Ishikawa (cell line): ENCODE measurements around the gene SLC49A3.

Source experiments
- CEBPB ChIP-seq: IDR thresholded peaks from 2 replicates; pipeline ENCODE4 v1.6.1; 2012
- CREB1 ChIP-seq: IDR thresholded peaks from 2 replicates; pipeline ENCODE4 v1.6.1; 2012; ENCODE audit warnings: low read depth
- EGR1 ChIP-seq: IDR thresholded peaks from 2 replicates; pipeline ENCODE4 v1.6.1; 2012
- EP300 ChIP-seq: IDR thresholded peaks from 2 replicates; pipeline ENCODE4 v1.6.1; 2012; ENCODE audit warnings: borderline replicate concordance
- FOXM1 ChIP-seq: IDR thresholded peaks from 2 replicates; pipeline ENCODE4 v1.6.1; 2012; ENCODE audit warnings: low read depth, borderline replicate concordance
- MAX ChIP-seq: IDR thresholded peaks from 2 replicates; pipeline ENCODE4 v1.6.1; 2012
- NFIC ChIP-seq: IDR thresholded peaks from 2 replicates; pipeline ENCODE4 v1.6.1; 2012
- RAD21 ChIP-seq: IDR thresholded peaks from 2 replicates; pipeline ENCODE4 v1.6.1; 2012; ENCODE audit warnings: low read depth
- TAF1 ChIP-seq: IDR thresholded peaks from 2 replicates; pipeline ENCODE4 v1.6.1; 2012; ENCODE audit warnings: low read depth, mild to moderate bottlenecking
- TCF12 ChIP-seq: IDR thresholded peaks from 2 replicates; pipeline ENCODE4 v1.6.1; 2012; ENCODE audit warnings: low read depth
- TEAD4 ChIP-seq: IDR thresholded peaks from 2 replicates; pipeline ENCODE4 v1.6.1; 2012
- YY1 ChIP-seq: IDR thresholded peaks from 2 replicates; pipeline ENCODE4 v1.6.1; 2012; ENCODE audit warnings: low read depth
- ZBTB7A ChIP-seq: IDR thresholded peaks from 2 replicates; pipeline ENCODE4 v1.6.1; 2012; ENCODE audit warnings: low read depth
- TF ChIP-seq, protein P1 (sequence below): IDR thresholded peaks from 2 replicates; pipeline ENCODE4 v1.6.1; 2012; ENCODE audit warnings: low read depth, mild to moderate bottlenecking
- TF ChIP-seq, protein P2 (sequence below): IDR thresholded peaks from 2 replicates; pipeline ENCODE4 v1.6.1; 2012

Gene SLC49A3

DNA sequence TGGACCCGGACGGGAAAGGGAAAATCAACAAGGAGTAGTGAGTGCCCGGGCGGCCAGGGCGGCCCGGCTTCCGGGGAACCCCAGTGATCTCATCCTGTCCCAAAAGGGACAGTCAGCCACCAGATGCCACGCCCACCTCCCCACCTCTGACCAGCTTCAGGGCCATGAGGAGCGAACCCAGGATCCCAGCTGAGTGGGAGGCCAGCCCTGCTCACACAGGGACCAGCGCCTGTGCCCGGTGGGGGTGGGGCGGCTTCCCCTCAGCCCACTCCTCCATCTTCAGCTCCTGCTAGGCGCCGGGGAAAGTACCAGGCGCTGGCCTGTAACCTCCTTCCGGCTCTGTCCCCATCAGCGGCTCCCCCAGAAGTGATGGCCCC, 8.4 kb downstream of the SLC49A3 start:
- TF ChIP-seq ZBTB7A (no peak), YY1 (no peak), CREB1 (no peak), TCF12 (no peak), TEAD4 (no peak), RAD21 (no peak), EGR1 (no peak), TAF1 (no peak), EP300 (no peak), MAX (no peak), CEBPB (no peak), FOXM1 (no peak), NFIC (no peak)
- TF ChIP-seq, protein P1, sequence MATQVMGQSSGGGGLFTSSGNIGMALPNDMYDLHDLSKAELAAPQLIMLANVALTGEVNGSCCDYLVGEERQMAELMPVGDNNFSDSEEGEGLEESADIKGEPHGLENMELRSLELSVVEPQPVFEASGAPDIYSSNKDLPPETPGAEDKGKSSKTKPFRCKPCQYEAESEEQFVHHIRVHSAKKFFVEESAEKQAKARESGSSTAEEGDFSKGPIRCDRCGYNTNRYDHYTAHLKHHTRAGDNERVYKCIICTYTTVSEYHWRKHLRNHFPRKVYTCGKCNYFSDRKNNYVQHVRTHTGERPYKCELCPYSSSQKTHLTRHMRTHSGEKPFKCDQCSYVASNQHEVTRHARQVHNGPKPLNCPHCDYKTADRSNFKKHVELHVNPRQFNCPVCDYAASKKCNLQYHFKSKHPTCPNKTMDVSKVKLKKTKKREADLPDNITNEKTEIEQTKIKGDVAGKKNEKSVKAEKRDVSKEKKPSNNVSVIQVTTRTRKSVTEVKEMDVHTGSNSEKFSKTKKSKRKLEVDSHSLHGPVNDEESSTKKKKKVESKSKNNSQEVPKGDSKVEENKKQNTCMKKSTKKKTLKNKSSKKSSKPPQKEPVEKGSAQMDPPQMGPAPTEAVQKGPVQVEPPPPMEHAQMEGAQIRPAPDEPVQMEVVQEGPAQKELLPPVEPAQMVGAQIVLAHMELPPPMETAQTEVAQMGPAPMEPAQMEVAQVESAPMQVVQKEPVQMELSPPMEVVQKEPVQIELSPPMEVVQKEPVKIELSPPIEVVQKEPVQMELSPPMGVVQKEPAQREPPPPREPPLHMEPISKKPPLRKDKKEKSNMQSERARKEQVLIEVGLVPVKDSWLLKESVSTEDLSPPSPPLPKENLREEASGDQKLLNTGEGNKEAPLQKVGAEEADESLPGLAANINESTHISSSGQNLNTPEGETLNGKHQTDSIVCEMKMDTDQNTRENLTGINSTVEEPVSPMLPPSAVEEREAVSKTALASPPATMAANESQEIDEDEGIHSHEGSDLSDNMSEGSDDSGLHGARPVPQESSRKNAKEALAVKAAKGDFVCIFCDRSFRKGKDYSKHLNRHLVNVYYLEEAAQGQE, result no peak
- TF ChIP-seq, protein P2, sequence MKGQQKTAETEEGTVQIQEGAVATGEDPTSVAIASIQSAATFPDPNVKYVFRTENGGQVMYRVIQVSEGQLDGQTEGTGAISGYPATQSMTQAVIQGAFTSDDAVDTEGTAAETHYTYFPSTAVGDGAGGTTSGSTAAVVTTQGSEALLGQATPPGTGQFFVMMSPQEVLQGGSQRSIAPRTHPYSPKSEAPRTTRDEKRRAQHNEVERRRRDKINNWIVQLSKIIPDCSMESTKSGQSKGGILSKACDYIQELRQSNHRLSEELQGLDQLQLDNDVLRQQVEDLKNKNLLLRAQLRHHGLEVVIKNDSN, result no peak

GRCh38 chr4:680091-680490, 8.9 kb downstream of the SLC49A3 start:
- TF ChIP-seq TAF1 (no peak), ZBTB7A (no peak), YY1 (no peak), EP300 (no peak), CREB1 (no peak), EGR1 (no peak), TEAD4 (no peak)

GRCh38 chr4:679629-680028, 9.3 kb downstream of the SLC49A3 start:
- TF ChIP-seq, protein P2, result no peak
- TF ChIP-seq NFIC (no peak), CEBPB (no peak), TAF1 (no peak), RAD21 (no peak), EGR1 (no peak), TCF12 (no peak), CREB1 (no peak), TEAD4 (no peak), YY1 (no peak), FOXM1 (no peak), EP300 (no peak), ZBTB7A (no peak), MAX (no peak)
- TF ChIP-seq, protein P1, result no peak

DNA sequence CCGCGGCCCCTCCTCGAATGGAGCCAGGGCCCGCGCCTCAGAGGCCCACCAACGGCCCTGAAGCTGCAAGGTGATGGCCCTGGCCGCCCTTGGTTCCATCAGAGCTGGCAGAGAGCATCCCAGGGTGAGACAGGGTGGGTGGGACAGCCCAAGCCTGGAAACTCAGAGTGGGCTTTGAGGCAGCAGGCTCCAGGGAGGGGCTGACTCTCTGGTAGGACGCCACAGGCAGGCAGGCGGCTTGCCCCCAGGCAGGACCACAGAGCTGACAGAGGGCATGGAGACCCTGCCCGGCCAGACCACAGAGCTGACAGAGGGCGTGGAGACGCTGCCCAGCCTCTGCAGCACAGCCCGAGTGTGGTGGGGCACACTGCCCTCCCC, 9.9 kb downstream of the SLC49A3 start:
- TF ChIP-seq TEAD4 (no peak), TAF1 (no peak), RAD21 (no peak), FOXM1 (no peak), TCF12 (no peak), CREB1 (no peak), MAX (no peak), YY1 (no peak), CEBPB (no peak), EP300 (no peak), ZBTB7A (no peak), EGR1 (no peak), NFIC (no peak)
- TF ChIP-seq, protein P1, result no peak
- TF ChIP-seq, protein P2, result no peak
